ENCODE measurements around the gene IPO13.
A peak's percentile ranks its signal among the peaks of the same experiment; 100 is the strongest.

Gene IPO13

GRCh38 chr1:43974443-43975248 is 27.9 kb downstream of the IPO13 start, which contains the start of gene ATP6V0B:
ATP6V0B (plus strand) TSS chr1:43974960; CDS start chr1:43975041, 81 bp downstream.
- no peak for TF ChIP-seq CTCF (IDR thresholded peaks at IDR 0.05; ENCODE audit: insufficient read depth, low read length, poor library complexity, severe bottlenecking)
- DNase-seq (ENCODE audit: extremely low read depth, insufficient read length) = peak; percentile 96
- Histone ChIP-seq H3K4me3 (replicated peaks; ENCODE audit: low read depth, low read length) (peak within 1 kb of the TSS; percentile 91), H3K27me3 (replicated peaks; ENCODE audit: control insufficient read depth, insufficient read depth, low read length) (no peaks in the 10 kb centered on the region), H3K36me3 (ENCODE audit: control insufficient read depth, insufficient read depth, low read length) (peaks cover 17% of the 10 kb centered on the region)

GRCh38 chr1:43975249-43975961 is 28.7 kb downstream of the IPO13 start:
- Histone ChIP-seq H3K27me3 (replicated peaks; ENCODE audit: control insufficient read depth, insufficient read depth, low read length) (no peaks in the 10 kb centered on the region), H3K36me3 (ENCODE audit: control insufficient read depth, insufficient read depth, low read length) (peaks cover 17% of the 10 kb centered on the region), H3K4me3 (replicated peaks; ENCODE audit: low read depth, low read length) (peak overlapping the region; percentile 91)
- TF ChIP-seq CTCF (IDR thresholded peaks at IDR 0.05; ENCODE audit: insufficient read depth, low read length, poor library complexity, severe bottlenecking) = no peak
- peak; percentile 58 for DNase-seq (ENCODE audit: extremely low read depth, insufficient read length)

DNA sequence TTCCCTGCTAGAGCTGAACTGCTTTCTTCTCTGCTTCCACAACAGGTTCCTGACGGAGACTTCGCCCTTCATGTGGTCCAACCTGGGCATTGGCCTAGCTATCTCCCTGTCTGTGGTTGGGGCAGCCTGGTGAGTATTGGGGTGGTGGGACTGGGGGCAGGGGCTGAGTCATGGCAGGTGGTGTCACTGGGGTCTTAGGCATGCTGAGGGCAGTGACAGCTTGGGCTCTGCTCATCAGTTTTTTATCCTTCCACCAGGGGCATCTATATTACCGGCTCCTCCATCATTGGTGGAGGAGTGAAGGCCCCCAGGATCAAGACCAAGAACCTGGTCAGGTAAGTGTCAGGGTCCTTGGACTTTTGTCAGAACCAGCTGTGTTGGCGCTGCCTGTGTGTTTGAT is 29.3 kb downstream of the IPO13 start:
- no peaks in the 10 kb centered on the region for H3K27me3 ChIP-seq (replicated peaks; ENCODE audit: control insufficient read depth, insufficient read depth, low read length)
- TF ChIP-seq CTCF (IDR thresholded peaks at IDR 0.05; ENCODE audit: insufficient read depth, low read length, poor library complexity, severe bottlenecking) = no peak
- peaks cover 17% of the 10 kb centered on the region for H3K36me3 ChIP-seq (ENCODE audit: control insufficient read depth, insufficient read depth, low read length)
- no peak for DNase-seq (ENCODE audit: extremely low read depth, insufficient read length)
- peak overlapping the region; percentile 91 for H3K4me3 ChIP-seq (replicated peaks; ENCODE audit: low read depth, low read length)

DNA sequence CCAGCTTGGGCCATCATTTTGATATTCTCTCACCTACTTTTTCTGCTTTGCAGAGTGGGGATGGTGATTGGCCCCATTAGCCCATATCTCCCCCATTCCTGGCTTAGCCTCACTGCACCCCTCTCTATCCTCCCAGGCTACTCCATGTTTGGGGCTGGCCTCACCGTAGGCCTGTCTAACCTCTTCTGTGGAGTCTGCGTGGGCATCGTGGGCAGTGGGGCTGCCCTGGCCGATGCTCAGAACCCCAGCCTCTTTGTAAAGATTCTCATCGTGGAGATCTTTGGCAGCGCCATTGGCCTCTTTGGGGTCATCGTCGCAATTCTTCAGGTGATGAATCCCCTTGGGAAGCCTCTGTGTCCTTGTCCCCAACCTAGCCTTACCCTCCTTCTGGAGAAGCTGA is 30.1 kb downstream of the IPO13 start:
- H3K4me3 ChIP-seq (replicated peaks; ENCODE audit: low read depth, low read length) = no peak overlapping the region
- TF ChIP-seq CTCF (IDR thresholded peaks at IDR 0.05; ENCODE audit: insufficient read depth, low read length, poor library complexity, severe bottlenecking) = no peak
- peaks cover 15% of the 10 kb centered on the region for H3K36me3 ChIP-seq (ENCODE audit: control insufficient read depth, insufficient read depth, low read length)
- DNase-seq (ENCODE audit: extremely low read depth, insufficient read length) = no peak
- no peaks in the 10 kb centered on the region for H3K27me3 ChIP-seq (replicated peaks; ENCODE audit: control insufficient read depth, insufficient read depth, low read length)

DNA sequence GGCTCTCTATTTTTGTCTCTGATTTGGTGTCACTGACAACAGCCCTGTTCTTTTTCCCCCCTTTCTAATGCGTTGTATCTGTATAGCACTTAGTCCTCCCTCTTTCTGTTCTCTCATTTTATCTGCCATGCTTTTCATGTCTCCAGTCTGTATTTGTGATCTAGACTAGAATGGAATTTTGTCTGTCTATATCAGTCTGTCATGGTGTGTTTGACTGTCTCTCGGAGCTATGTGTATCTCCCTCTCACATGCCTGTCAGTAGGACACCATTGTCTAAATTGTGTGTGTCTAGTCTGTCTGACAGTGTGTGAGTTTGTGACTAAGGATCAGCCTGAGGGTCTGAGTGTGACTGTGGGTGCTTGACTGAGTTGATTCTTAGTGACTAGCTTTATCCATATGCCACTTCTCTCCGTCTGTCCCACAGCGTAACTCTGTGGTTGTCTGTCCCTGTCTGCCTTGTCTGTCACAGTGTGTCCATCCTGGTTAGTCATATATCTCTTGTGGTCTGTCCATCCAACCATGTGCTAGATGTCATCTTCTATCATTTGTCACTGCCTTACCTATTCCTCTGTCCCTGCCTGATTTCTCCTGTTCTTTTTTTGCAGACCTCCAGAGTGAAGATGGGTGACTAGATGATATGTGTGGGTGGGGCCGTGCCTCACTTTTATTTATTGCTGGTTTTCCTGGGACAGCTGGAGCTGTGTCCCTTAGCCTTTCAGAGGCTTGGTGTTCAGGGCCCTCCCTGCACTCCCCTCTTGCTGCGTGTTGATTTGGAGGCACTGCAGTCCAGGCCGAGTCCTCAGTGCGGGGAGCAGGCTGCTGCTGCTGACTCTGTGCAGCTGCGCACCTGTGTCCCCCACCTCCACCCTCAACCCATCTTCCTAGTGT is 30.9 kb downstream of the IPO13 start:
- Histone ChIP-seq H3K36me3 (ENCODE audit: control insufficient read depth, insufficient read depth, low read length) (peaks cover 15% of the 10 kb centered on the region), H3K4me3 (replicated peaks; ENCODE audit: low read depth, low read length) (no peak overlapping the region), H3K27me3 (replicated peaks; ENCODE audit: control insufficient read depth, insufficient read depth, low read length) (no peaks in the 10 kb centered on the region)
- TF ChIP-seq CTCF (IDR thresholded peaks at IDR 0.05; ENCODE audit: insufficient read depth, low read length, poor library complexity, severe bottlenecking) = no peak
- DNase-seq (ENCODE audit: extremely low read depth, insufficient read length) = no peak
